NOMO-1 (cell line): ENCODE measurements around the gene WDPCP.
"Not testable (repeated sequence)": the region's sequence is repeated elsewhere in the genome, so short reads cannot be mapped to it uniquely, and the experiment has no call there.

Experiments
- DNase-seq, 2 experiments: peaks; one replicate each; lab custom pipeline; 2025; ENCODE audit not compliant: unreplicated experiment in 2 of 2; lab: John Stamatoyannopoulos, UW

The WDPCP gene

GRCh38 chr2:63588385-63589147, at the start of gene WDPCP, which contains the start of gene MDH1:
TSS of gene WDPCP (minus strand) at chr2:63588477. CDS start at chr2:63588271, 206 bp downstream.
TSS of gene MDH1 (plus strand) at chr2:63588963. CDS start at chr2:63589044, 81 bp downstream.
- DNase-seq, result peak; percentile 94 to 99

- DNase-seq, result no peak
Observed at GRCh38 chr2:63632382-63632781, 44.1 kb upstream of the WDPCP start.

- DNase-seq, result no peak
Observed at GRCh38 chr2:63631501-63631900, 43.2 kb upstream of the WDPCP start.

GRCh38 chr2:63628403-63628942, 40.2 kb upstream of the WDPCP start:
- no peak for DNase-seq

- DNase-seq, result no peak
Observed at GRCh38 chr2:63627866-63628265, 39.6 kb upstream of the WDPCP start.

- DNase-seq, result not testable (repeated sequence)
Observed at GRCh38 chr2:63623763-63624162, 35.5 kb upstream of the WDPCP start.

- no peak for DNase-seq
Observed at GRCh38 chr2:63622751-63623150, 34.5 kb upstream of the WDPCP start.

GRCh38 chr2:63619328-63619727, 31.1 kb upstream of the WDPCP start:
- DNase-seq, result no peak

- DNase-seq, result no peak
Observed at GRCh38 chr2:63617366-63617765, 29.1 kb upstream of the WDPCP start.

GRCh38 chr2:63614983-63615945, 27.0 kb upstream of the WDPCP start:
- DNase-seq, result no peak

- DNase-seq, result no peak
Observed at GRCh38 chr2:63614448-63614968, 26.2 kb upstream of the WDPCP start.

GRCh38 chr2:63613391-63613901, 25.2 kb upstream of the WDPCP start:
- DNase-seq, result no peak

GRCh38 chr2:63610525-63610924, 22.2 kb upstream of the WDPCP start:
- no peak for DNase-seq

- DNase-seq, result not testable (repeated sequence)
Observed at GRCh38 chr2:63608865-63609264, 20.6 kb upstream of the WDPCP start.

- no peak for DNase-seq
Observed at GRCh38 chr2:63604666-63605065, 16.4 kb upstream of the WDPCP start.

GRCh38 chr2:63600881-63601460, 12.7 kb upstream of the WDPCP start:
- DNase-seq, result no peak

GRCh38 chr2:63598981-63599380, 10.7 kb upstream of the WDPCP start:
- DNase-seq, result no peak

GRCh38 chr2:63596401-63596883, 8.2 kb upstream of the WDPCP start:
- DNase-seq, result no peak

GRCh38 chr2:63594660-63595059, 6.4 kb upstream of the WDPCP start:
- DNase-seq, result no peak

GRCh38 chr2:63591566-63592175, 3.4 kb upstream of the WDPCP start:
- DNase-seq, result peak in 1 of 2 experiments; percentile 26
